HEK293T (cell line): ENCODE data around the gene SMIM10.

Source experiments
- CTCF ChIA-PET: fragments of 350-600 bp; formaldehyde crosslinking; extraction: SDS; loops from one replicate; lab custom pipeline; 2021; ENCODE audit warnings: antibody characterized with exemption, inconsistent platforms; lab: Yijun Ruan, JAX
- POLR2A ChIA-PET: fragments of 350-600 bp; formaldehyde crosslinking; extraction: SDS; loops from one replicate; lab custom pipeline; 2020; ENCODE audit warnings: antibody characterized with exemption, inconsistent platforms; lab: Yijun Ruan, JAX
- DNase-seq: peaks from one replicate; pipeline ENCODE4 v3.0.0; 2012; ENCODE audit warnings: mixed read lengths; ENCODE audit errors: extremely low spot score
- ARNT ChIP-seq: fragments of 450-650 bp; IDR thresholded peaks from 2 replicates; pipeline ENCODE4 v1.6.1; 2017; ENCODE audit warnings: mild to moderate bottlenecking
- BHLHE40 ChIP-seq: fragments of 450-650 bp; IDR thresholded peaks from 2 replicates; pipeline ENCODE4 v1.6.1; 2016; ENCODE audit warnings: mild to moderate bottlenecking, moderate library complexity, borderline replicate concordance
- CTBP1 ChIP-seq: fragments of 450-650 bp; IDR thresholded peaks from 2 replicates; pipeline ENCODE4 v1.6.1; 2016; ENCODE audit warnings: borderline replicate concordance
- ELF4 ChIP-seq: fragments of 450-650 bp; IDR thresholded peaks from 2 replicates; pipeline ENCODE4 v1.6.1; 2017; ENCODE audit warnings: antibody characterized with exemption
- FOXA1 ChIP-seq: fragments of 450-650 bp; IDR thresholded peaks from 2 replicates; pipeline ENCODE4 v1.6.1; 2016; ENCODE audit warnings: mild to moderate bottlenecking
- FOXK2 ChIP-seq: fragments of 450-650 bp; IDR thresholded peaks from 2 replicates; pipeline ENCODE4 v1.6.1; 2016; ENCODE audit warnings: mild to moderate bottlenecking
- FOXM1 ChIP-seq: fragments of 450-650 bp; IDR thresholded peaks from 2 replicates; pipeline ENCODE4 v1.6.1; 2017; ENCODE audit warnings: mild to moderate bottlenecking, borderline replicate concordance
- HDGF ChIP-seq: fragments of 450-650 bp; IDR thresholded peaks from 2 replicates; pipeline ENCODE4 v1.6.1; 2017; ENCODE audit warnings: antibody characterized with exemption, borderline replicate concordance
- L3MBTL2 ChIP-seq: fragments of 450-650 bp; conservative IDR thresholded peaks from 2 replicates; pipeline ENCODE4 v1.6.1; 2016; ENCODE audit warnings: mild to moderate bottlenecking
- LEF1 ChIP-seq: fragments of 450-650 bp; IDR thresholded peaks from 2 replicates; pipeline ENCODE4 v1.6.1; 2017; ENCODE audit warnings: mild to moderate bottlenecking, borderline replicate concordance
- NFRKB ChIP-seq: fragments of 450-650 bp; IDR thresholded peaks from 2 replicates; pipeline ENCODE4 v1.6.1; 2016; ENCODE audit warnings: mild to moderate bottlenecking, moderate library complexity
- SP1 ChIP-seq: fragments of 450-650 bp; IDR thresholded peaks from 2 replicates; pipeline ENCODE4 v1.6.1; 2017
- SUZ12 ChIP-seq: fragments of 450-650 bp; IDR thresholded peaks from 2 replicates; pipeline ENCODE4 v1.6.1; 2016; ENCODE audit warnings: mild to moderate bottlenecking
- TARDBP ChIP-seq: fragments of 450-650 bp; IDR thresholded peaks from 2 replicates; pipeline ENCODE4 v1.6.1; 2016
- ZNF384 ChIP-seq: fragments of 450-650 bp; IDR thresholded peaks from 2 replicates; pipeline ENCODE4 v1.6.1; 2016
- TF ChIP-seq, protein P1 (sequence below): fragments of 450-650 bp; IDR thresholded peaks from 2 replicates; pipeline ENCODE4 v1.6.1; 2016

Gene SMIM10

DNA sequence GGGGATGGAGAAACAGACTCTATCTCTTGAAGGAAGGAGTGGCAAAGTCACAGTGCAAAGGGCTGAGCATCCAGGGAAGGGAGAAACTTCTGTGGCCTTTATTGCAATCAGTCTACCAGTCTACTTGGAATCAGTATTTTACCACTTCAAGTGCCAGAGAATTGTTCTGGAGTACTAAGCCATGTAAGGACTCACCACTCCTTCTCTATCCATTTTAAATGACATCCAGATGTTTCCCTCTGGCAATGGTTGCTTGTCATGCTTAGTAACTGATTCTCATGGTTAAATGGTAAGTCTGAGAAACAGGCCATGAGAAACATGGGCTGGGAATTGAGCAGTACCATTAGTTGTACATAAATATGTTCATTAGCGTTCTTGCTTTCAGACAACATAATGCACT is 21.1 kb upstream of the SMIM10 start:
- CTCF ChIA-PET: no interaction called here
- DNase-seq: no peak
- no peak for TF ChIP-seq ZNF384
- no peak for TF ChIP-seq FOXK2
- no peak for TF ChIP-seq ELF4
- TF ChIP-seq CTBP1: no peak
- no peak for TF ChIP-seq FOXA1
- no peak for TF ChIP-seq ARNT
- no peak for TF ChIP-seq FOXM1
- no peak for TF ChIP-seq HDGF
- no peak for TF ChIP-seq L3MBTL2
- no peak for TF ChIP-seq BHLHE40
- no peak for TF ChIP-seq NFRKB
- TF ChIP-seq TARDBP: no peak
- TF ChIP-seq LEF1: no peak
- TF ChIP-seq SP1: no peak
- TF ChIP-seq, protein P1, sequence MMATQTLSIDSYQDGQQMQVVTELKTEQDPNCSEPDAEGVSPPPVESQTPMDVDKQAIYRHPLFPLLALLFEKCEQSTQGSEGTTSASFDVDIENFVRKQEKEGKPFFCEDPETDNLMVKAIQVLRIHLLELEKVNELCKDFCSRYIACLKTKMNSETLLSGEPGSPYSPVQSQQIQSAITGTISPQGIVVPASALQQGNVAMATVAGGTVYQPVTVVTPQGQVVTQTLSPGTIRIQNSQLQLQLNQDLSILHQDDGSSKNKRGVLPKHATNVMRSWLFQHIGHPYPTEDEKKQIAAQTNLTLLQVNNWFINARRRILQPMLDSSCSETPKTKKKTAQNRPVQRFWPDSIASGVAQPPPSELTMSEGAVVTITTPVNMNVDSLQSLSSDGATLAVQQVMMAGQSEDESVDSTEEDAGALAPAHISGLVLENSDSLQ: no peak
- POLR2A ChIA-PET: no interaction called here

DNA sequence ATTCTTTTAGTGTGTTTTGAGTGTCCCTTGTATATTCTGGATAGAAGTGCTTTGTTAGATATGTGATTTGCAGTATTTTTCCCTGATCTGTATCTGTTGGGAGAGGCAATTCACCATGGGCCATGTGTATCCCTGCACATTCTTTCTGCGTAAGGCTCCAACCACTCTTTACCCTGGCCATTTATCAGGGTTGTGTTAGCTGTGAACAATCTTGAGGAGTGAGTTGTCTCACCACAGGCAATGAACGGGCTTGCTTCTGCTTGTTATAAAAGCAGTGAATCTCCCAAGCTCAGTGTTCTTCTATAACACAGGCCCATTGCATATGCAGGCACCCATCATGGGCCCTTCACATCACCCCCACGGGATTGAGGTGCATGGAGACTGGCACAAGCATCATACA is 18.9 kb upstream of the SMIM10 start:
- TF ChIP-seq ELF4: no peak
- no peak for TF ChIP-seq LEF1
- no peak for TF ChIP-seq FOXM1
- no peak for TF ChIP-seq TARDBP
- no peak for TF ChIP-seq SUZ12
- TF ChIP-seq, protein P1: no peak
- TF ChIP-seq HDGF: no peak
- no peak for TF ChIP-seq NFRKB
- no peak for TF ChIP-seq FOXK2
- TF ChIP-seq ZNF384: no peak
- no peak for TF ChIP-seq L3MBTL2
- TF ChIP-seq BHLHE40: no peak
- no peak for TF ChIP-seq FOXA1
- TF ChIP-seq SP1: no peak
- ChIA-PET CTCF (no interaction called here), POLR2A (no interaction called here)
- no peak for DNase-seq

DNA sequence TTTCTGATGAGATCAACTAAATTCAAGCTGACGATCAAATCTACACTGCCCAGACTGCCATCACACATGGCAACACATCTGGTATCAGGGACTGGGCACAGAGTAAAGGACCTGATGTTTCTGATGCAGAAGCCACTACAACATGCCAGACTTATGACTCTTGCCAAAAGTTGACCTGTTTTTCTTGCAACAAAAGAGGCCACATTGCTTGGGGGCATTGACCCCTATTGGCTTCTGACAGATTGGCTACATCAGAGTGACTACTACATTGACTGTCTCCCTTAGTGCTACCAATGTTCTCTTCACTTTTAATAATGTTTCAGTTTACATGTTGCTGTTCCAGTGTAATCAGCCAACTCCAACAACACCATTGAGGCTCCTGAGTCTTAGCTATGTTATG is 15.3 kb upstream of the SMIM10 start:
- DNase-seq: no peak
- ChIA-PET POLR2A (no interaction called here), CTCF (no interaction called here)
- no peak for TF ChIP-seq FOXM1

DNA sequence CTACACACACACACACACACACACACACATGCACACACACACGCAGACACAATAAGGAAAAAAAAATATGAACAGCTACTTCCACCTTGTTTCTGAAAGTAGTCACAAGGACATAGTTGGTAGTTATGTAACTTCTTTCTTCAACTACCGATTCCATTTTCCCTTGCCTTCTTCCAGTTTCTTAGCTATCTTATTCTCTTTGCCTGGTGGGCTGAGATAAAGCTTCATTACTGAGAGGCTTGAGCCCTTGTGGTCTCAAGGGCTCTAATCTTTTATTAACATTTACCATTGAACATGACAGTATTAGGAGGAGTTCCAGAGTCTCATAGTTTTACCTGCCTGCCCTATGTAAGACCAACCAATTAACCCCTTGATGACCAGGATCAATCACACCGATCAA is 8.9 kb upstream of the SMIM10 start:
- CTCF ChIA-PET: interaction anchor here (0.6 to 0.7 kb wide), 2 partner anchors 12 to 32 kb away, joined by 3 to 5 read pairs; no protein-coding TSS in a partner anchor
- no peak for DNase-seq
- TF ChIP-seq HDGF (no peak), L3MBTL2 (no peak), TARDBP (no peak), ZNF384 (no peak), BHLHE40 (no peak), FOXM1 (no peak), FOXA1 (no peak), ELF4 (no peak), SP1 (no peak), LEF1 (no peak), ARNT (no peak), NFRKB (no peak), CTBP1 (no peak), FOXK2 (no peak), SUZ12 (no peak)
- TF ChIP-seq, protein P1: no peak
- POLR2A ChIA-PET: no interaction called here

DNA sequence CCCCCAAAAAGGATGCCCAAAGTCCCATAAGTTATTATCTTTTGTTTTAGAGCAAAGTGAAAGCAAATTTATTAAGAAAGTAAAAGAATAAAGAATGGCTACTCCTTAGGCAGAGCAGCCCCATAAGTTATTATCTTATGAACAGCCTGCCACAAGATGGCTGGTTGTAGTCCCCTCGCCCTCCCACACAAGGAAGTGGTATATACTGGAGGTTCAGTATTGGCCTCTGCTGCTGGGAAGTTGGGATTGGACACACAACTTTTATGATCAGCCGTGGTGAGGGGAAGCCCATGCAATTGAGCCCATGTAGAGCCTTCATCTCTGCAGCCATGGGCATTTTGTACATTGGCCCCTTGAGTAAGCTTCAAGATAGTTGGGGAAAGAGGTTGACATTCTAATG is 8.0 kb upstream of the SMIM10 start:
- ChIA-PET POLR2A (no interaction called here), CTCF (no interaction called here)
- no peak for DNase-seq
- no peak for TF ChIP-seq FOXA1
- no peak for TF ChIP-seq ZNF384
- TF ChIP-seq L3MBTL2: no peak
- no peak for TF ChIP-seq LEF1
- TF ChIP-seq ARNT: no peak
- TF ChIP-seq FOXK2: no peak
- TF ChIP-seq BHLHE40: no peak
- no peak for TF ChIP-seq TARDBP
- TF ChIP-seq, protein P1: no peak
- no peak for TF ChIP-seq CTBP1
- TF ChIP-seq SUZ12: no peak
- TF ChIP-seq NFRKB: no peak
- no peak for TF ChIP-seq FOXM1
- no peak for TF ChIP-seq ELF4
- TF ChIP-seq SP1: no peak
- TF ChIP-seq HDGF: no peak

DNA sequence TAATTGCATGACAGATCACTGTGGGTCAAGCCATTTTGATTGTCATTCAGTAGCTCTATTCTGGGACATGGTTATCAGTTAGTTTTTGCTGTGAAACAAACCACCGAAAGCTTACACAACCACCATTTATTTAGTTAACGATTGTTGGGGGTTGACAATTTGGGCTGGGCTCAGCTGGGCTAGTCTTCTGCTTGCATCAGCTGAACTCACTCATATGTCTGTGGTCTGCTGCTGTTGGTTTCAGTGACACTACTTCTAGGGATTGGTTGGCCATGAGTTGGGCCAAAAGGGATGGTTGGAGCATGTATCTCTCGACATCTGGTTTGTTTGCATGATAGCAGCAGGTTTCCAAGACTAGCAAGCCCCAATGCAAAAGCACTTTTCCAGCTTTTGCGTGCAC is 5.3 kb upstream of the SMIM10 start:
- CTCF ChIA-PET: interaction anchor here (1.1 kb wide), 1 partner anchor 9 kb away, joined by 3 read pairs; no protein-coding TSS in a partner anchor

More for the DNA sequence above, 5.3 kb upstream of the SMIM10 start:
- TF ChIP-seq TARDBP (no peak), SUZ12 (no peak), HDGF (no peak), LEF1 (no peak), ZNF384 (no peak), FOXA1 (no peak), SP1 (no peak), FOXK2 (no peak)
- DNase-seq: no peak
- POLR2A ChIA-PET: no interaction called here
